ENCODE data around the gene PISD.
"Not testable (repeated sequence)": the region's sequence is repeated elsewhere in the genome, so short reads cannot be mapped to it uniquely, and the experiment has no call there.

The PISD gene

GRCh38 chr22:31595271-31595670 lies 66.7 kb downstream of the PISD start:
- no peak for DNase-seq (ENCODE audit: extremely low read depth, low read depth)
- TF ChIP-seq, protein P1, sequence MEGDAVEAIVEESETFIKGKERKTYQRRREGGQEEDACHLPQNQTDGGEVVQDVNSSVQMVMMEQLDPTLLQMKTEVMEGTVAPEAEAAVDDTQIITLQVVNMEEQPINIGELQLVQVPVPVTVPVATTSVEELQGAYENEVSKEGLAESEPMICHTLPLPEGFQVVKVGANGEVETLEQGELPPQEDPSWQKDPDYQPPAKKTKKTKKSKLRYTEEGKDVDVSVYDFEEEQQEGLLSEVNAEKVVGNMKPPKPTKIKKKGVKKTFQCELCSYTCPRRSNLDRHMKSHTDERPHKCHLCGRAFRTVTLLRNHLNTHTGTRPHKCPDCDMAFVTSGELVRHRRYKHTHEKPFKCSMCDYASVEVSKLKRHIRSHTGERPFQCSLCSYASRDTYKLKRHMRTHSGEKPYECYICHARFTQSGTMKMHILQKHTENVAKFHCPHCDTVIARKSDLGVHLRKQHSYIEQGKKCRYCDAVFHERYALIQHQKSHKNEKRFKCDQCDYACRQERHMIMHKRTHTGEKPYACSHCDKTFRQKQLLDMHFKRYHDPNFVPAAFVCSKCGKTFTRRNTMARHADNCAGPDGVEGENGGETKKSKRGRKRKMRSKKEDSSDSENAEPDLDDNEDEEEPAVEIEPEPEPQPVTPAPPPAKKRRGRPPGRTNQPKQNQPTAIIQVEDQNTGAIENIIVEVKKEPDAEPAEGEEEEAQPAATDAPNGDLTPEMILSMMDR (IDR thresholded peaks at IDR 0.05; ENCODE audit: low read depth, low read length, missing control alignments) = no peak
- H3K4me3 ChIP-seq (replicated peaks; ENCODE audit: low read depth, low read length) = no peak overlapping the region

- H3K4me3 ChIP-seq (replicated peaks; ENCODE audit: low read depth, low read length); DNase-seq (ENCODE audit: extremely low read depth, low read depth): not testable (repeated sequence)
These were observed 71.9 kb downstream of the PISD start for GRCh38 chr22:31590161-31590560.

DNA sequence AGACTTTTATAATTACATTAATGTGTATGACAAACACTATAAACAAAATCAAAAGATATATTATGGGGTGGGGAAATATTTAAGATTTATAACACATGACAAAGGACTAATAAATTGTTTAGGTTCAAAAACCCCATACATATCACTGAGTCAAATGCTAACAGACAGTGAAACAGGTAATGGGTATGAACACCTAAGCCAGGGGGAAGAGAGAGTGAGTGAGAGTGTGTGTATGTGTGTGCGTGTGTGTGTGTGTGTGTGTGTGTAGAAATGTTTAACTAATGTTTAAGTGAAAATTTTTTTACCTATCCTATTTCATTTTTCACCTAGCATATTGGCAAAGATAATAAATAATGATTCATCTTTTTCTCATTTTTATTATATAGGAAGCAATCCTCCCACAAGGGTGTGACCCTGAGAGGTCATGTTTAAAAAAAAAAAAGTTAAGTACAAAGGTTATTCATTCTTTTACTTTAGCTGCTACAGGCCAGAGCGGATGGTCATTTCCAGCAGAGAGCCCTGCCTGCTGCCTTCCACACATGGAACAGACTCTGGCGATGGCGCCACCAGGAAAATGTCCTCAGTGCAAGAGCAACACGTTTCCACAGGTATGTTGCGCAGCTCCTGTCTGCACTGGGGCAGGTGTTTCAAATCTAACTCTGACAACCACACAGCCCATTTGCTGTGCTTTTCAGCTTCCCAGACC lies 72.9 kb downstream of the PISD start:
- DNase-seq (ENCODE audit: extremely low read depth, low read depth) = no peak
- H3K4me3 ChIP-seq (replicated peaks; ENCODE audit: low read depth, low read length) = no peak overlapping the region
- TF ChIP-seq, protein P1 (IDR thresholded peaks at IDR 0.05; ENCODE audit: low read depth, low read length, missing control alignments) = no peak

- TF ChIP-seq, protein P1 (IDR thresholded peaks at IDR 0.05; ENCODE audit: low read depth, low read length, missing control alignments) = no peak
- H3K4me3 ChIP-seq (replicated peaks; ENCODE audit: low read depth, low read length) = no peak overlapping the region
- DNase-seq (ENCODE audit: extremely low read depth, low read depth) = no peak
These were observed 75.7 kb downstream of the PISD start for GRCh38 chr22:31586137-31586920.

- no peak for DNase-seq (ENCODE audit: extremely low read depth, low read depth)
- H3K4me3 ChIP-seq (replicated peaks; ENCODE audit: low read depth, low read length) = no peak overlapping the region
- TF ChIP-seq, protein P1 (IDR thresholded peaks at IDR 0.05; ENCODE audit: low read depth, low read length, missing control alignments) = no peak
These were observed 76.7 kb downstream of the PISD start for GRCh38 chr22:31585161-31585859.

- no peak for DNase-seq (ENCODE audit: extremely low read depth, low read depth)
- TF ChIP-seq, protein P1 (IDR thresholded peaks at IDR 0.05; ENCODE audit: low read depth, low read length, missing control alignments) = no peak
- no peak overlapping the region for H3K4me3 ChIP-seq (replicated peaks; ENCODE audit: low read depth, low read length)
These were observed 77.2 kb downstream of the PISD start for GRCh38 chr22:31584804-31585160.

Measured in HFF-Myc (cell line).